ENCODE results near the gene TTF2.
"Not testable (repeated sequence)": the region's sequence is repeated elsewhere in the genome, so short reads cannot be mapped to it uniquely, and the experiment has no call there.

The TTF2 gene

GRCh38 chr1:117136749-117137148 is 76.6 kb downstream of the TTF2 start:
- no peak overlapping the region for H3K4me3 Mint-ChIP-seq
- H3K27ac Mint-ChIP-seq, result no peak overlapping the region
- no peaks in the 10 kb centered on the region for H3K9me3 Mint-ChIP-seq
- H3K4me1 Mint-ChIP-seq (ENCODE audit: low read depth), result no peaks in the 10 kb centered on the region
- peaks cover 13% of the 10 kb centered on the region for H3K27me3 Mint-ChIP-seq
- H3K36me3 Mint-ChIP-seq (ENCODE audit: low read depth), result no peaks in the 10 kb centered on the region

- no peaks in the 10 kb centered on the region for H3K9me3 Mint-ChIP-seq
- no peak overlapping the region for H3K27ac Mint-ChIP-seq
- peaks cover 13% of the 10 kb centered on the region for H3K27me3 Mint-ChIP-seq
- no peaks in the 10 kb centered on the region for H3K4me1 Mint-ChIP-seq (ENCODE audit: low read depth)
- H3K4me3 Mint-ChIP-seq, result no peak overlapping the region
- H3K36me3 Mint-ChIP-seq (ENCODE audit: low read depth), result no peaks in the 10 kb centered on the region
Observed at GRCh38 chr1:117137281-117137855, 77.2 kb downstream of the TTF2 start.

GRCh38 chr1:117138106-117138505 is 78.0 kb downstream of the TTF2 start:
- Mint-ChIP-seq H3K4me3 (no peak overlapping the region), H3K4me1 (ENCODE audit: low read depth) (no peaks in the 10 kb centered on the region), H3K9me3 (no peaks in the 10 kb centered on the region), H3K27me3 (peaks cover 12% of the 10 kb centered on the region), H3K36me3 (ENCODE audit: low read depth) (no peaks in the 10 kb centered on the region), H3K27ac (no peak overlapping the region)

GRCh38 chr1:117138561-117138960 is 78.4 kb downstream of the TTF2 start:
- Mint-ChIP-seq H3K4me1 (ENCODE audit: low read depth) (no peaks in the 10 kb centered on the region), H3K27ac (no peak overlapping the region), H3K9me3 (no peaks in the 10 kb centered on the region), H3K36me3 (ENCODE audit: low read depth) (no peaks in the 10 kb centered on the region), H3K27me3 (peaks cover 8% of the 10 kb centered on the region), H3K4me3 (no peak overlapping the region)

- no peak overlapping the region for H3K27ac Mint-ChIP-seq
- peaks cover 10% of the 10 kb centered on the region for H3K27me3 Mint-ChIP-seq
- H3K4me3 Mint-ChIP-seq, result no peak overlapping the region
- no peaks in the 10 kb centered on the region for H3K9me3 Mint-ChIP-seq
- H3K4me1 Mint-ChIP-seq (ENCODE audit: low read depth), result no peaks in the 10 kb centered on the region
- no peaks in the 10 kb centered on the region for H3K36me3 Mint-ChIP-seq (ENCODE audit: low read depth)
Observed at GRCh38 chr1:117142200-117142599, 82.1 kb downstream of the TTF2 start.

- Mint-ChIP-seq H3K27ac (no peak overlapping the region), H3K9me3 (no peaks in the 10 kb centered on the region), H3K36me3 (ENCODE audit: low read depth) (no peaks in the 10 kb centered on the region), H3K4me1 (ENCODE audit: low read depth) (no peaks in the 10 kb centered on the region), H3K27me3 (peaks cover 10% of the 10 kb centered on the region), H3K4me3 (no peak overlapping the region)
Observed at GRCh38 chr1:117143172-117143571, 83.0 kb downstream of the TTF2 start.

- no peaks in the 10 kb centered on the region for H3K36me3 Mint-ChIP-seq (ENCODE audit: low read depth)
- peaks cover 10% of the 10 kb centered on the region for H3K27me3 Mint-ChIP-seq
- H3K27ac Mint-ChIP-seq, result no peak overlapping the region
- H3K4me3 Mint-ChIP-seq, result no peak overlapping the region
- H3K4me1 Mint-ChIP-seq (ENCODE audit: low read depth), result no peaks in the 10 kb centered on the region
- no peaks in the 10 kb centered on the region for H3K9me3 Mint-ChIP-seq
Observed at GRCh38 chr1:117143871-117144270, 83.7 kb downstream of the TTF2 start.

GRCh38 chr1:117146072-117146471 is 85.9 kb downstream of the TTF2 start:
- Mint-ChIP-seq H3K4me3 (no peak overlapping the region), H3K36me3 (ENCODE audit: low read depth) (no peaks in the 10 kb centered on the region), H3K4me1 (ENCODE audit: low read depth) (no peaks in the 10 kb centered on the region), H3K9me3 (no peaks in the 10 kb centered on the region), H3K27ac (no peak overlapping the region), H3K27me3 (peaks cover 10% of the 10 kb centered on the region)

- Mint-ChIP-seq H3K27ac (no peak overlapping the region), H3K27me3 (peaks cover 10% of the 10 kb centered on the region), H3K4me1 (ENCODE audit: low read depth) (no peaks in the 10 kb centered on the region), H3K4me3 (no peak overlapping the region), H3K36me3 (ENCODE audit: low read depth) (no peaks in the 10 kb centered on the region), H3K9me3 (no peaks in the 10 kb centered on the region)
Observed at GRCh38 chr1:117146575-117147340, 86.6 kb downstream of the TTF2 start.

- Mint-ChIP-seq H3K27ac (no peak overlapping the region), H3K4me3 (no peak overlapping the region), H3K4me1 (ENCODE audit: low read depth) (no peaks in the 10 kb centered on the region), H3K36me3 (ENCODE audit: low read depth) (no peaks in the 10 kb centered on the region), H3K9me3 (no peaks in the 10 kb centered on the region), H3K27me3 (peaks cover 10% of the 10 kb centered on the region)
Observed at GRCh38 chr1:117147341-117147831, 87.3 kb downstream of the TTF2 start.

- Mint-ChIP-seq H3K27ac (no peak overlapping the region), H3K36me3 (ENCODE audit: low read depth) (no peaks in the 10 kb centered on the region), H3K4me1 (ENCODE audit: low read depth) (no peaks in the 10 kb centered on the region), H3K27me3 (peaks cover 10% of the 10 kb centered on the region), H3K9me3 (no peaks in the 10 kb centered on the region), H3K4me3 (no peak overlapping the region)
Observed at GRCh38 chr1:117147856-117148588, 87.9 kb downstream of the TTF2 start.

- Mint-ChIP-seq H3K4me1 (ENCODE audit: low read depth) (no peaks in the 10 kb centered on the region), H3K4me3 (no peak overlapping the region), H3K9me3 (no peaks in the 10 kb centered on the region), H3K36me3 (ENCODE audit: low read depth) (no peaks in the 10 kb centered on the region), H3K27ac (no peak overlapping the region), H3K27me3 (peaks cover 10% of the 10 kb centered on the region)
Observed at GRCh38 chr1:117150316-117150715, 90.2 kb downstream of the TTF2 start.

GRCh38 chr1:117151305-117151704 is 91.2 kb downstream of the TTF2 start:
- H3K27me3 Mint-ChIP-seq; H3K4me1 Mint-ChIP-seq (ENCODE audit: low read depth); H3K9me3 Mint-ChIP-seq; H3K4me3 Mint-ChIP-seq; H3K36me3 Mint-ChIP-seq (ENCODE audit: low read depth); H3K27ac Mint-ChIP-seq: not testable (repeated sequence)

Data from stimulated activated naive CD8-positive, alpha-beta T cell treated with anti-CD3 and anti-CD28 coated beads, Interleukin-15, Interleukin-2, amounts not matched to agents 100 ng/mL and 50 ng/mL, for 24 hours (primary cell).